BJ (cell line): ENCODE measurements around the gene LRMDA. TPM values are rescaled to one million over a fixed set of nuclear protein-coding genes. Genes with fewer than 3 reads are reported as not detected.

ENCODE experiments used
- CTCF ChIA-PET: fragments of 350-600 bp; formaldehyde crosslinking; extraction: SDS; loops from one replicate; lab custom pipeline; 2021; ENCODE audit warnings: antibody characterized with exemption, inconsistent platforms; lab: Yijun Ruan, JAX
- POLR2A ChIA-PET: fragments of 300-600 bp; sonication (Branson Sonifier 250); formaldehyde crosslinking; extraction: SDS; loops from one replicate; lab custom pipeline; 2021; ENCODE audit warnings: antibody characterized with exemption; lab: Charles Lee
- DNase-seq: peaks from one replicate; pipeline ENCODE4 v3.0.0-alpha.2; 2011; ENCODE audit warnings: low read depth
- H3K27me3 ChIP-seq: 2 replicates; pipeline ENCODE4 v1.6.0; 2011; ENCODE audit warnings: low read length; ENCODE audit not compliant: control insufficient read depth, insufficient read depth
- H3K36me3 ChIP-seq: 2 replicates; pipeline ENCODE4 v1.5.1; 2011; ENCODE audit warnings: low read length; ENCODE audit not compliant: control insufficient read depth, insufficient read depth
- H3K4me3 ChIP-seq: 2 replicates; pipeline ENCODE4 v1.5.1; 2011; ENCODE audit warnings: low read depth, mild to moderate bottlenecking, control low read depth, low read length
- polyA plus RNA-seq: library from polyadenylated mRNA; depleted of rRNA; stranded (reverse); fragments of >200 nt; gene quantifications from 2 replicates; pipeline ENCODE4 v1.2.3, GENCODE V29; 2011
- TF ChIP-seq, protein P1 (sequence below): IDR thresholded peaks from 2 replicates; pipeline ENCODE4 v1.5.1; 2011; ENCODE audit warnings: low read depth, mild to moderate bottlenecking, control low read depth, inconsistent platforms, low read length, moderate library complexity; ENCODE audit not compliant: insufficient read depth

Gene LRMDA
- polyA plus RNA-seq, 1 experiment, result not detected

DNA sequence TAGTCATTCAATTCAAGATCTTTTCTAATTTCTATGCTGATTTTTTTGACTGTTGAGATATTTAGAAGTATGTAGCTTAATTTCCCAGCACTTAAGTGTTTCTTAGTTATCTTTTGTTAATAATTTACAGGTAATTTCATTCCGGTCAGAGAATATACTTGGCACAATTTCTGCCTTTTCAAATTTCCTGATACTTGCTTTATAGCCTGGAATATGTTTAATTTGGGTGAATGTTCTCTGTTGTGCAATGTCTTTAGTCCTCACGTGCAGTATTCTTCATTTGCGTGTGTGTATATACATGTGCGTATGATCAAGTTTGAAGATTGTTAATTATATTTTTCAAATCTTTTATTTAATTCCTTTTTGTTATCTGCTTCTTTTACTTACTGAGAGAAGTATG, 989.3 kb downstream of the LRMDA start:
- no peaks in the 10 kb centered on the region for H3K36me3 ChIP-seq
- CTCF ChIA-PET, result interaction anchor here (1.6 kb wide), 1 partner anchor 9 kb away, joined by 4 read pairs; no protein-coding TSS in a partner anchor
- DNase-seq, result no peak
- H3K4me3 ChIP-seq, result no peak overlapping the region
- TF ChIP-seq, protein P1, sequence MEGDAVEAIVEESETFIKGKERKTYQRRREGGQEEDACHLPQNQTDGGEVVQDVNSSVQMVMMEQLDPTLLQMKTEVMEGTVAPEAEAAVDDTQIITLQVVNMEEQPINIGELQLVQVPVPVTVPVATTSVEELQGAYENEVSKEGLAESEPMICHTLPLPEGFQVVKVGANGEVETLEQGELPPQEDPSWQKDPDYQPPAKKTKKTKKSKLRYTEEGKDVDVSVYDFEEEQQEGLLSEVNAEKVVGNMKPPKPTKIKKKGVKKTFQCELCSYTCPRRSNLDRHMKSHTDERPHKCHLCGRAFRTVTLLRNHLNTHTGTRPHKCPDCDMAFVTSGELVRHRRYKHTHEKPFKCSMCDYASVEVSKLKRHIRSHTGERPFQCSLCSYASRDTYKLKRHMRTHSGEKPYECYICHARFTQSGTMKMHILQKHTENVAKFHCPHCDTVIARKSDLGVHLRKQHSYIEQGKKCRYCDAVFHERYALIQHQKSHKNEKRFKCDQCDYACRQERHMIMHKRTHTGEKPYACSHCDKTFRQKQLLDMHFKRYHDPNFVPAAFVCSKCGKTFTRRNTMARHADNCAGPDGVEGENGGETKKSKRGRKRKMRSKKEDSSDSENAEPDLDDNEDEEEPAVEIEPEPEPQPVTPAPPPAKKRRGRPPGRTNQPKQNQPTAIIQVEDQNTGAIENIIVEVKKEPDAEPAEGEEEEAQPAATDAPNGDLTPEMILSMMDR, result no peak
- no peaks in the 10 kb centered on the region for H3K27me3 ChIP-seq
- POLR2A ChIA-PET, result no interaction called here

DNA sequence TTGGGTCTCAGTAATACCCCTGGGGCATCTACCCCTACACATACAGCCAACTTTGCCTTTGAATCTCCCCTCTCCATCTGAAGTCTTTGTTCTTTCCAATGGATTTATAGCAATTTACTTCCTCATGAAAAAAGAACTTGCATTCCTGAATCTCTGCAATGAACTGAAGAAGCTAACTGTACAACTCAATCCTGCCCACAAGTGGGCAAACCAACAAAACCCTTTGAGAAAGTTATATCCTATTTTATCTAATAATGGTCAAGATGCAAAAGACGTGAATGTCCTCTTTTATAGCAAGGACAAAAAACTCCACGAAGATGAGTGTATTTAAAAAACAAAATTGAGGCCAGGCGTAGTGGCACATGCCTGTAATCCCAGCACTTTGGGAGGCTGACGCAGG, 991.3 kb downstream of the LRMDA start:
- ChIA-PET CTCF (interaction anchor here (1.0 to 1.6 kb wide), 4 partner anchors 11 to 156 kb away, joined by 3 to 4 read pairs (median 3); no protein-coding TSS in a partner anchor), POLR2A (no interaction called here)
- H3K4me3 ChIP-seq, result no peak overlapping the region
- no peaks in the 10 kb centered on the region for H3K36me3 ChIP-seq
- TF ChIP-seq, protein P1, result peak; percentile 28; the same call in 1 of the 2 replicates
- DNase-seq, result no peak
- H3K27me3 ChIP-seq, result no peaks in the 10 kb centered on the region

DNA sequence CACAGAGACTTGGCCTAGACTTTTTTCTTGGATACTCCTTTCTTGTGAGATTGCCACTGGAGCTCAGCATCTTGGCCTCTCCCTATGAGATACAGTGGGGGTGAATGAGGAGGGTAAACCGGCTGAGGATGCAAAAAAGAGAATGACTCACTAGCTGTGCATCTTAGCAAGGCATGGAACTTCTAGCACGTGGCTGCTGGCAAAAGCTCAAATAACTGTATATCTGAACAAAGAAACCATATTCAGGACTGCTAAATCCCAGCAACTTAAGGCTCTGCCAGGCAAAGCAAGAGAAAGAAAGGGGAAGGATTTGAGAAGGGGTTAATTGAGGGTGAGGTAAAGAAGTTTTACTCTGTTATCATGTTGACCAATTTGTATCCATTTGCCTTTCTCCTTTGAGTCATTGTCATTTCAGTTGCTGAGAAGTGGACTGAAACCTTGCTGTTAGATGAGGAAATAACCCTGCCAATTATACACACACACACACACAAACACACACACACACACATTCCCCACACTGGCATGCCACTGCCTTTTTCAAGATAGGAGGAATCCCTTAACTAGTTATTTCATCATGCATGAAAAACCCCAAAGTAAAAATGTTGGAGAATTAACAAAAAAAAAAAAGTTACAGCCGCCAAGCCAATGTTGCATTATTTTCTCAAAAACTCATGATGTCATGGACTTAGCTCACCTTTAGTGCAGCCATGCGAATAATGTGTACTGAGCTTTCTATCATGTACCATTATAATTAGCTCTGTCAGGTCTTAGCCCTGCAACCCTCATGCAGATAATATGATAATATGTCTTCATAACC, 997.3 kb downstream of the LRMDA start:
- POLR2A ChIA-PET, result interaction anchor here (0.6 kb wide), 2 partner anchors 155 to 1071 kb away, joined by 5 to 6 read pairs; no protein-coding TSS in a partner anchor
- Histone ChIP-seq H3K36me3 (no peaks in the 10 kb centered on the region), H3K4me3 (no peak overlapping the region), H3K27me3 (no peaks in the 10 kb centered on the region)
- DNase-seq, result peak; percentile 50
- TF ChIP-seq, protein P1, result no peak
- CTCF ChIA-PET, result interaction anchor here (0.6 to 1.4 kb wide), 4 partner anchors 14 to 179 kb away, joined by 3 to 4 read pairs (median 3); no protein-coding TSS in a partner anchor

DNA sequence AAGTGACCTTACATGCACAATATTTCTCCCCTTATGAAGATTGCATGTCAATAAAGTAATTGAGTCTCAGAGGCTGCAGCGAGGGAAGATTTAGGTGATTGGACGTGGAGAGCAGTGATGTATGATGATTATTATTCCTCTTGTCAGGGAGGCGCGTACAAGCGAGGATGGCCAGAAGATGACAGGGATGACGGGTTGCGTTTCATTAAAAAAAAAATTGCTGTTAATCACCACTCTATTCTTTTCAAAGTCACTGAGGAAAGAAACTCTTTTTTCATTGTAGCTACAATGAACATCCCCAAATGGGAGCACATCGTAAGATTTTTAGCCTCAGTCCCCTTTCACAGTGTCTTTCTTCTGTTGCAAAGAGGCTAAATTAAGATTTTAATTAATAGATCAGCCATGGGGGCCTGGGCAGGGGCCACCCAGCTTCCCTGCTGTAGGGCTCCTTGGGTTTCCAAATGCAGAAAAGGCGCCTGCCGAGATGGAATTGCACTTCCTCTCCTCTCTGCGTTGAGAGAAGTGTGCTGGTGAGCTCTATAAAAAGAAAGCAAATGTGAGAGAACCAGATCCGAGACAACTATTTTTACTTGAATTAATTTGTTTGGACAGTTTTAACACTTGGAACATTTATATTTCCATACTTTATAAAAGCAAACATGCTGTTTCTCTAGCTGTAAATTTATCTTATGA, 998.1 kb downstream of the LRMDA start:
- DNase-seq, result no peak
- POLR2A ChIA-PET, result no interaction called here
- TF ChIP-seq, protein P1, result no peak
- Histone ChIP-seq H3K4me3 (no peak overlapping the region), H3K27me3 (no peaks in the 10 kb centered on the region), H3K36me3 (no peaks in the 10 kb centered on the region)
- CTCF ChIA-PET, result interaction anchor here (0.6 to 1.4 kb wide), 6 partner anchors 8 to 643 kb away, joined by 3 to 4 read pairs (median 3); no protein-coding TSS in a partner anchor
